Osteocyte (in vitro differentiated cells): ENCODE results near the gene OIT3. TPM values are rescaled to one million over a fixed set of nuclear protein-coding genes. Genes with fewer than 3 reads are reported as not detected.

Experiments used
- DNase-seq: peaks from one replicate; pipeline ENCODE4 v3.0.0; 2021; ENCODE audit warnings: mixed read lengths; ENCODE audit not compliant: unreplicated experiment; ENCODE audit errors: extremely low spot score
- H3K27ac Mint-ChIP-seq: one replicate; pipeline ENCODE4 v1.8.0; 2021; ENCODE audit warnings: mild to moderate bottlenecking, mixed read lengths; ENCODE audit not compliant: unreplicated experiment
- H3K27me3 Mint-ChIP-seq: one replicate; pipeline ENCODE4 v1.8.0; 2021; ENCODE audit warnings: mixed read lengths; ENCODE audit not compliant: unreplicated experiment
- H3K36me3 Mint-ChIP-seq: one replicate; pipeline ENCODE4 v1.8.0; 2021; ENCODE audit warnings: mixed read lengths; ENCODE audit not compliant: unreplicated experiment
- H3K4me1 Mint-ChIP-seq: one replicate; pipeline ENCODE4 v1.8.0; 2021; ENCODE audit warnings: mixed read lengths; ENCODE audit not compliant: unreplicated experiment
- H3K4me3 Mint-ChIP-seq: one replicate; pipeline ENCODE4 v1.8.0; 2021; ENCODE audit warnings: mild to moderate bottlenecking, moderate library complexity, mixed read lengths; ENCODE audit not compliant: unreplicated experiment
- H3K9me3 Mint-ChIP-seq: one replicate; pipeline ENCODE4 v1.8.0; 2021; ENCODE audit warnings: mixed read lengths; ENCODE audit not compliant: unreplicated experiment
- total RNA-seq: library from RNA; stranded (reverse); gene quantifications from 2 replicates; pipeline ENCODE4 v1.2.1, GENCODE V29; 2021
- TF ChIP-seq, protein P1 (sequence below): fragments of 200-600 bp; sonication (generic); IDR thresholded peaks from 2 replicates; pipeline ENCODE4 v1.5.0; 2021; ENCODE audit warnings: antibody characterized with exemption, mild to moderate bottlenecking, moderate library complexity

Gene OIT3
- total RNA-seq, 1 donor from 2014 or later = 0.19 TPM

DNA sequence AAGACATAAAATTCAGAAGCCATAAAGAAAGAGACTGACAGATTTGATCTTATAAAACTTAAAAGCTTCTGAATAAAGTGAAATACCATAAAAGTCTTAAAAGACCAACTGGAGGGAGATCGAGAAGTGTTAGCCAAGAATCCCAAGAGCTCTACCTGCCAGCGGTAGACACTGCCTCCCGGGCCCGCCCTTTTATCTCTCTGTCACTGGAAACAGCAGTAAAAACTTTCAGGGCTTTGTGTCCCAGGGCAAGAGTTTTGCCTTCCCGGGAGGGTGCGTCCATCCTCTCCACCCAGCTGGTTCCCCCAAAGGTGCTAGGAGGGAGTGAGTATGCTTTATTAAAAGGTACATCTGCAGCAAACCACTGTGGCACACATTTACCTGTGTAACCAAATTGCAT, 55.2 kb downstream of the OIT3 start:
- Mint-ChIP-seq H3K4me1 (peaks cover 1% of the 10 kb centered on the region), H3K27ac (no peak overlapping the region), H3K27me3 (peaks cover 4% of the 10 kb centered on the region), H3K4me3 (no peak overlapping the region), H3K9me3 (no peaks in the 10 kb centered on the region), H3K36me3 (peaks cover 2% of the 10 kb centered on the region)
- TF ChIP-seq, protein P1, sequence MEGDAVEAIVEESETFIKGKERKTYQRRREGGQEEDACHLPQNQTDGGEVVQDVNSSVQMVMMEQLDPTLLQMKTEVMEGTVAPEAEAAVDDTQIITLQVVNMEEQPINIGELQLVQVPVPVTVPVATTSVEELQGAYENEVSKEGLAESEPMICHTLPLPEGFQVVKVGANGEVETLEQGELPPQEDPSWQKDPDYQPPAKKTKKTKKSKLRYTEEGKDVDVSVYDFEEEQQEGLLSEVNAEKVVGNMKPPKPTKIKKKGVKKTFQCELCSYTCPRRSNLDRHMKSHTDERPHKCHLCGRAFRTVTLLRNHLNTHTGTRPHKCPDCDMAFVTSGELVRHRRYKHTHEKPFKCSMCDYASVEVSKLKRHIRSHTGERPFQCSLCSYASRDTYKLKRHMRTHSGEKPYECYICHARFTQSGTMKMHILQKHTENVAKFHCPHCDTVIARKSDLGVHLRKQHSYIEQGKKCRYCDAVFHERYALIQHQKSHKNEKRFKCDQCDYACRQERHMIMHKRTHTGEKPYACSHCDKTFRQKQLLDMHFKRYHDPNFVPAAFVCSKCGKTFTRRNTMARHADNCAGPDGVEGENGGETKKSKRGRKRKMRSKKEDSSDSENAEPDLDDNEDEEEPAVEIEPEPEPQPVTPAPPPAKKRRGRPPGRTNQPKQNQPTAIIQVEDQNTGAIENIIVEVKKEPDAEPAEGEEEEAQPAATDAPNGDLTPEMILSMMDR = no peak
- no peak for DNase-seq

DNA sequence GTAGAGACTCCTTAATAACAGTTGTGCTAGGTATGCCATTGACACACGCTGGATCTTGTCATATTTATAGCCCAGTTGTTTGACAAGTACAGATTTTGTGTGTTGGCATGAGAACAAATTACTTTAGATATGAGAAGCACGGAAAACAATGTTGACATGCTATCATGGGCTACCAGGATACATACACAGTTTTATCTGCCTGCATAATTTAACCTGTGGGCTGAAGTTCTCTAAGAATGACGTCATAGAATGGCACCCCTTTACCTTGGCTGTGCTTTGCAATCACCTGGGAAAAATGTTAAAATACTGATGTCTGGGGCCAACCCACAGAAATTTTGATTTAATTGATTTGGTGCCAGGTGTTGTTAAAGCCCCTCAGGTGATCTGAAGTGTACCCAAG, 58.2 kb downstream of the OIT3 start:
- TF ChIP-seq, protein P1 = no peak
- no peak overlapping the region for H3K4me3 Mint-ChIP-seq
- no peak for DNase-seq
- H3K4me1 Mint-ChIP-seq = peaks cover 4% of the 10 kb centered on the region
- H3K36me3 Mint-ChIP-seq = peaks cover 2% of the 10 kb centered on the region
- H3K27me3 Mint-ChIP-seq = peaks cover 2% of the 10 kb centered on the region
- H3K27ac Mint-ChIP-seq = no peak overlapping the region
- H3K9me3 Mint-ChIP-seq = no peaks in the 10 kb centered on the region

DNA sequence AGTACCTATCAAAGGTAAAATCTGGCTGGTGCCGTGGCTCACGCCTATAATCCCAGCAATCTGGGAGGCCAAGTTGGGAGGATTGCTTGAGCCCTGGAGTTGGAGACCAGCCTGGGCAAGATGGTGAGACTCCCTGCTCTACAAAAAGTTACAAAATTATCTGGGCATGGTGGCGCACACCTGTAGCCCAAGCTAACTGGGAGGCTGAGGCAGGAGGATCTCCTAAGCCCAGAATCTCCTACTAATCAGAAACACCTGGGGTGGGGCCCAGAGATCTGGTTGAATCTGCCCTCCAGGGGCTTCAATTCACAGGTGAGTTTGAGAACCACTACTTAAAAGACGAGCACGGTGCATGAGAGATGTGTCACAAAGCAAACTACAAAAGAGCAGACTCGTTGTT, 58.6 kb downstream of the OIT3 start:
- TF ChIP-seq, protein P1 = no peak
- Mint-ChIP-seq H3K27ac (no peak overlapping the region), H3K9me3 (no peaks in the 10 kb centered on the region), H3K36me3 (peaks cover 2% of the 10 kb centered on the region), H3K4me3 (no peak overlapping the region), H3K27me3 (peaks cover 5% of the 10 kb centered on the region), H3K4me1 (peaks cover 4% of the 10 kb centered on the region)
- DNase-seq = no peak

DNA sequence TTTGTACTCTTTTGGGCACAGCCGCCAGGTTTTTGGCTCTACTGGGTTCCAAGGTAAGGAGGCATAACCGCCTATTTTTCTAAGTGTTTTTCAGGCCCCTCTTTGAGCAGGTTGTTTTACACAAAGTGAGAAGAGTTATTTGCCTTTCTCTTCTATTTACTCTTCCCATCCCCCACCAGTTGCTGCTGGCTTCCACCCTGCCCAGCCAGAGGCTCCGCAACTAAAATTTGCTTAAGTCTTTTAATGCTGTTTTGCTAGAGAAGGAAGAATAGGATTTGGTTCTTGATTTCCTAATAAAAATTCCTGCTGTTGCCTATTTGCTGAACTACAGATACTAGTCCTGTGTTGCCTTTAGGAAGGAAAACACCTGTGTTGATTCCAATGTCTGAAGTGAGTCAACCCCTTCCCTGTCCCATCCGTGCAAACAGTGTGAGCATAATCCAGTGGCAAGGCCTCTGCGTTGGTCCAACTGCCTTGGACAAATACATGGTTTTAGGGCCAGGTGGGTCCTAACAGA, 59.2 kb downstream of the OIT3 start:
- H3K36me3 Mint-ChIP-seq = peaks cover 2% of the 10 kb centered on the region
- no peaks in the 10 kb centered on the region for H3K9me3 Mint-ChIP-seq
- H3K4me3 Mint-ChIP-seq = no peak overlapping the region
- H3K4me1 Mint-ChIP-seq = peaks cover 4% of the 10 kb centered on the region
- no peak for DNase-seq
- TF ChIP-seq, protein P1 = no peak
- no peak overlapping the region for H3K27ac Mint-ChIP-seq
- H3K27me3 Mint-ChIP-seq = peaks cover 9% of the 10 kb centered on the region

DNA sequence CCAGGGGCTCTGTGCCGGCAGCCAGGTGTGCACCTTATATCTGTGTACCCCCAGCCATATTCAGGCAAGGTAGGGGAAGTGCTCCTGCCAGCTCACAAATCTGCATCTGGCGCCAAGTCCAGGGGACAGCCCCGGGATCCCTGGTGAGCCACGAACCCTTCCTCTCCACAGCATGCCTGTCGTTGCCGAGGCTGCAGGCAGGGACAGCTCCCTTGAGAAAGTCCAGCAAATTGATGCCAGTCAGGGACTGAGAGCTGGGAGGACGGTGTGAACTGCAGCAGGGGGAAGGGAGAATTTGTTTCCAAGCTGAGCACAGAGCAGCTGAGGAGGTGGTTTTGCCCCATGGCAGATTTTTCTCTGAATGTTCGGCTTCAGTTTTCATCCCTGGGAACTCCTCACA, 60.1 kb downstream of the OIT3 start:
- no peak for DNase-seq
- Mint-ChIP-seq H3K27ac (no peak overlapping the region), H3K36me3 (no peaks in the 10 kb centered on the region), H3K27me3 (peaks cover 9% of the 10 kb centered on the region), H3K9me3 (no peaks in the 10 kb centered on the region), H3K4me1 (peaks cover 4% of the 10 kb centered on the region), H3K4me3 (no peak overlapping the region)
- TF ChIP-seq, protein P1 = no peak
